Endothelial cell of umbilical vein (primary cell): ENCODE measurements around the gene EIF1AX.

ENCODE experiments used
- EZH2 ChIP-seq: IDR thresholded peaks from 2 replicates; pipeline ENCODE4 v1.6.1; 2012; ENCODE audit warnings: borderline replicate concordance, low read depth, mild to moderate bottlenecking, moderate library complexity, low read length, inconsistent platforms; ENCODE audit not compliant: severe bottlenecking
- FOS ChIP-seq: IDR thresholded peaks from 2 replicates; pipeline ENCODE4 v1.6.1; 2011; ENCODE audit warnings: mild to moderate bottlenecking, low read length, moderate library complexity, borderline replicate concordance; ENCODE audit not compliant: insufficient read depth
- JUN ChIP-seq: IDR thresholded peaks from 2 replicates; pipeline ENCODE4 v1.6.1; 2011; ENCODE audit warnings: borderline replicate concordance, low read depth; ENCODE audit not compliant: insufficient read length, insufficient read depth
- MYC ChIP-seq: IDR thresholded peaks from one replicate; pipeline ENCODE4 v1.6.1; 2011; ENCODE audit warnings: mild to moderate bottlenecking, low read depth, low read length
- POLR2A ChIP-seq: IDR thresholded peaks from 2 replicates; pipeline ENCODE4 v1.6.1; 2012; ENCODE audit warnings: low read depth, mild to moderate bottlenecking, control low read depth, low read length
- POLR2AphosphoS5 ChIP-seq: IDR thresholded peaks from 2 replicates; pipeline ENCODE4 v1.6.1; 2012; ENCODE audit warnings: low read depth, mild to moderate bottlenecking, control low read depth, low read length, moderate library complexity; ENCODE audit not compliant: insufficient read depth
- TF ChIP-seq, protein P1 (sequence below), 2 donors: IDR thresholded peaks; 1 replicate in 1 of 2; 2 replicates in 1 of 2; pipeline ENCODE4 v1.5.1; 2011; ENCODE audit warnings: low read length in 2 of 2, mild to moderate bottlenecking in 2 of 2, moderate library complexity in 2 of 2, control low read depth in 1 of 2, inconsistent platforms in 1 of 2, low read depth in 1 of 2; ENCODE audit not compliant: insufficient read depth in 1 of 2; ENCODE audit errors: extremely low read depth in 1 of 2
- TF ChIP-seq, protein P2 (sequence below): IDR thresholded peaks from 2 replicates; pipeline ENCODE4 v1.6.1; 2011; ENCODE audit not compliant: insufficient read depth, insufficient read length

DNA sequence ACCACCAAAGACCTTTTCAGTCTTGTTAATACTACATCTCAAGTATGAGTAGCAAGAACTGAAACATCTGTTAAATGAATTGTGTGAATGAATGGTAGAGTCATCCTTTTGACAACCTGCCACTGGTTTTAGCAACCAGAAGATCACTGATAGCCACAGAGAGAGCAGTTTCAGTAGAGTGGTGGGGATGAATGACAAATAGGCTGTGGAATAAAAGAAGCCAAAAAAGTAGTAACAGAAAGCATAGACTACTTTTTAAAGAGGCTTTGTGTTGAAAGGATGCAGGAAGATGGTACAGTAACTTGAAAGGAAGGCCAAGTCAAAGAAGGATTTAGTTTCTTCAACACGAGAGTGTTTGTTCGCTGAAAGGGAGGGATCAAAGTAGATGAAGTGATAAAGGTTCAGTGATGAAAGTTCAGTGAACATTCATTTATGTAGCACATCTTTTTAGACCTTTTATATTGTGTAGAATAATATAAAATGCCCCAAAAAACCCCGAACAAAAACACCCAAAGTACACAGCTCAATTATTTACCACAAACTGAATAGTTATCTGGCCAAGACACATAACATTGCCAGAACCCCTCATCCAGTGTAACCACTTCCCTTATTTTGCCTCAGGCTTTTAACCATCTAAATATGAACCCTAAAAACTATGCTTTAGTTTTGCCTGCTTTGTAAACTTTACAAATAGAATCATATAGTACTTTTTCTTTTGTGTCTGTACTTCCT lies 40.1 kb upstream of the EIF1AX start:
- TF ChIP-seq, protein P1, sequence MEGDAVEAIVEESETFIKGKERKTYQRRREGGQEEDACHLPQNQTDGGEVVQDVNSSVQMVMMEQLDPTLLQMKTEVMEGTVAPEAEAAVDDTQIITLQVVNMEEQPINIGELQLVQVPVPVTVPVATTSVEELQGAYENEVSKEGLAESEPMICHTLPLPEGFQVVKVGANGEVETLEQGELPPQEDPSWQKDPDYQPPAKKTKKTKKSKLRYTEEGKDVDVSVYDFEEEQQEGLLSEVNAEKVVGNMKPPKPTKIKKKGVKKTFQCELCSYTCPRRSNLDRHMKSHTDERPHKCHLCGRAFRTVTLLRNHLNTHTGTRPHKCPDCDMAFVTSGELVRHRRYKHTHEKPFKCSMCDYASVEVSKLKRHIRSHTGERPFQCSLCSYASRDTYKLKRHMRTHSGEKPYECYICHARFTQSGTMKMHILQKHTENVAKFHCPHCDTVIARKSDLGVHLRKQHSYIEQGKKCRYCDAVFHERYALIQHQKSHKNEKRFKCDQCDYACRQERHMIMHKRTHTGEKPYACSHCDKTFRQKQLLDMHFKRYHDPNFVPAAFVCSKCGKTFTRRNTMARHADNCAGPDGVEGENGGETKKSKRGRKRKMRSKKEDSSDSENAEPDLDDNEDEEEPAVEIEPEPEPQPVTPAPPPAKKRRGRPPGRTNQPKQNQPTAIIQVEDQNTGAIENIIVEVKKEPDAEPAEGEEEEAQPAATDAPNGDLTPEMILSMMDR (IDR thresholded peaks at IDR 0.05; ENCODE audit: extremely low read depth in 1 of 2, insufficient read depth in 1 of 2, low read depth in 1 of 2, low read length in 2 of 2) = no peak
- TF ChIP-seq MYC (no peak), POLR2A (no peak), FOS (no peak), EZH2 (no peak), POLR2AphosphoS5 (no peak), JUN (no peak)
- TF ChIP-seq, protein P2, sequence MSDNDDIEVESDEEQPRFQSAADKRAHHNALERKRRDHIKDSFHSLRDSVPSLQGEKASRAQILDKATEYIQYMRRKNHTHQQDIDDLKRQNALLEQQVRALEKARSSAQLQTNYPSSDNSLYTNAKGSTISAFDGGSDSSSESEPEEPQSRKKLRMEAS = no peak
